GM12864 (cell line): Measurements from ENCODE around the gene PI16.
A peak's percentile ranks its signal among the peaks of the same experiment; 100 is the strongest.

ENCODE experiments used
- DNase-seq: peaks from one replicate; pipeline ENCODE4 v3.0.0-alpha.2; 2011; ENCODE audit warnings: low read depth
- H3K4me3 ChIP-seq: 2 replicates; pipeline ENCODE4 v1.5.1; 2011; ENCODE audit warnings: mild to moderate bottlenecking, low read depth, low read length, control low read depth
- TF ChIP-seq, protein P1 (sequence below): IDR thresholded peaks from 2 replicates; pipeline ENCODE4 v1.5.1; 2011; ENCODE audit warnings: low read depth, mild to moderate bottlenecking, moderate library complexity, low read length, control low read depth, inconsistent platforms; ENCODE audit errors: missing control alignments

Gene PI16

DNA sequence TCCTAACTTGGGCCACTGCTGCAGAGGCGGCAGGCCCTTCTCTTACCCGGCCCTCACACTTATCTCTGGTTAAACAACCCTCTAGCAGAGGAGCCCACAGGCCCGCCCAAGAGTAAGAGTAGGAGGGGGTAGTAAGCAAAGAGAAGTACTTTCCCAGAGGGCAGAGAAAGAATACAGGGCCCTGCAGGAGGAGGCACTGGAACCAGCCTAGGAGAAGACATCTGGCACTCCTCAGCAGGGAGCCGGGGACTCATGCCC, 21.4 kb downstream of the PI16 start:
- TF ChIP-seq, protein P1, sequence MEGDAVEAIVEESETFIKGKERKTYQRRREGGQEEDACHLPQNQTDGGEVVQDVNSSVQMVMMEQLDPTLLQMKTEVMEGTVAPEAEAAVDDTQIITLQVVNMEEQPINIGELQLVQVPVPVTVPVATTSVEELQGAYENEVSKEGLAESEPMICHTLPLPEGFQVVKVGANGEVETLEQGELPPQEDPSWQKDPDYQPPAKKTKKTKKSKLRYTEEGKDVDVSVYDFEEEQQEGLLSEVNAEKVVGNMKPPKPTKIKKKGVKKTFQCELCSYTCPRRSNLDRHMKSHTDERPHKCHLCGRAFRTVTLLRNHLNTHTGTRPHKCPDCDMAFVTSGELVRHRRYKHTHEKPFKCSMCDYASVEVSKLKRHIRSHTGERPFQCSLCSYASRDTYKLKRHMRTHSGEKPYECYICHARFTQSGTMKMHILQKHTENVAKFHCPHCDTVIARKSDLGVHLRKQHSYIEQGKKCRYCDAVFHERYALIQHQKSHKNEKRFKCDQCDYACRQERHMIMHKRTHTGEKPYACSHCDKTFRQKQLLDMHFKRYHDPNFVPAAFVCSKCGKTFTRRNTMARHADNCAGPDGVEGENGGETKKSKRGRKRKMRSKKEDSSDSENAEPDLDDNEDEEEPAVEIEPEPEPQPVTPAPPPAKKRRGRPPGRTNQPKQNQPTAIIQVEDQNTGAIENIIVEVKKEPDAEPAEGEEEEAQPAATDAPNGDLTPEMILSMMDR: no peak
- H3K4me3 ChIP-seq: no peak overlapping the region
- DNase-seq: no peak

DNA sequence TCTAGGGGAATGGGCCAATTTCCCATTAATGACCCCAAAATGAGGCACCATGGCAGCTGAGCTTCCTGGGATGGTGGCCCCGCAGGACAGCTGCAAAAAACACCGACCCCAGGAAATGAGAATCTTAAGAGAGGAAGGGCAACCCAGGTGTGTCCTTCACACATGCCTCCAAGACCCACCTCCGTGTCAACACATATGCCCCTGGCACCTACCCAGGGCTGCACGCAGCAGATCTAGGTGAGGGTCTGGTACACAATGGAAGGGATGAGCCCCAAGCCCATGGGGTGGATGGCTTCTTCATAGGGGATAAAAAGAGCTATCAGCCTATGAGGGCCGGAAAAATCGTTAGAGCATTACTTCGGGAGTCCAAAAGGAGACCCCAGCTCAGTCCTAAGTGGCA, 22.0 kb downstream of the PI16 start:
- H3K4me3 ChIP-seq: no peak overlapping the region
- DNase-seq: no peak
- TF ChIP-seq, protein P1: no peak

DNA sequence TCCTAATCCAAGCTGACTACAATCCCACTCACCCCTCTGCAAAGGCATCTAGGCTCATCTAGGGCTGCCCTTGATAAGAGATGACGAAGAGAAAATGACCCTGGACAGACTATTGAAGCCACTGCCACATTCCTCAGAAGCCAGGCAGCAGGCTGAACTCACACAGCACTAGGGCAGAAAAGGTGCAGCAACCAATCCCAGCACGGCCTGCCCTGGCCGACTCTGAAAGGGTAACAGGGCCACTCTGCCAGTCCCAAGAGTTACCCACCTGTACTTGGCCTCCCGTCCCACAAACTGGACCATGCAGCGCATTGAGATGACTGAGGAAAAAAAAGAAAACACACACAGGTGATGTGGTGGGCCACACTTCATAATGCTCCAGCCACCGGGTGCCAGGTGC, 22.4 kb downstream of the PI16 start:
- H3K4me3 ChIP-seq: no peak overlapping the region
- no peak for DNase-seq
- TF ChIP-seq, protein P1: no peak

DNA sequence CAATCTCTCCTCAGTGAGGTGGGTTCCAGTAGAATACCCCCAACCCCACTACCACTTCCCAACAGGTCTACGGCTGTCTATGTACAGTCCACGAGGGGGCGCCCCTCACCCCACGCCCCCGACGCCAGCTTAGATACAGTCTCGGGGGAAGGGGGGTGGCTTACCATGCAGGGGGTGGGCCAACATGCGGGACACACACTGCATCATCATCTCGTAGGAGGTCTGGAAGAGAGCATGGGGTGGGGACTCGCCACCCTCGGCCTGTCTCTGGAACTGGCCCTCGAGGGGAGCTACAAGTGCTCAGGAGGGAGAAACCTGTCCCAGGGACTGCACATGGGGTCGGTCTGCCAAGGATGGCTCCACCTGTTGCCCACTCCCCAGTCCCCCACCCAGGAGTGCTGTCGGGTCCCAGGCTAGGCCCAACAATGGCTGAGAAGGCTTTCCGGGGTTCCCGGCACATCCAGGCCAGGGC, 23.0 kb downstream of the PI16 start:
- H3K4me3 ChIP-seq: no peak overlapping the region
- TF ChIP-seq, protein P1: peak; percentile 66
- DNase-seq: no peak

DNA sequence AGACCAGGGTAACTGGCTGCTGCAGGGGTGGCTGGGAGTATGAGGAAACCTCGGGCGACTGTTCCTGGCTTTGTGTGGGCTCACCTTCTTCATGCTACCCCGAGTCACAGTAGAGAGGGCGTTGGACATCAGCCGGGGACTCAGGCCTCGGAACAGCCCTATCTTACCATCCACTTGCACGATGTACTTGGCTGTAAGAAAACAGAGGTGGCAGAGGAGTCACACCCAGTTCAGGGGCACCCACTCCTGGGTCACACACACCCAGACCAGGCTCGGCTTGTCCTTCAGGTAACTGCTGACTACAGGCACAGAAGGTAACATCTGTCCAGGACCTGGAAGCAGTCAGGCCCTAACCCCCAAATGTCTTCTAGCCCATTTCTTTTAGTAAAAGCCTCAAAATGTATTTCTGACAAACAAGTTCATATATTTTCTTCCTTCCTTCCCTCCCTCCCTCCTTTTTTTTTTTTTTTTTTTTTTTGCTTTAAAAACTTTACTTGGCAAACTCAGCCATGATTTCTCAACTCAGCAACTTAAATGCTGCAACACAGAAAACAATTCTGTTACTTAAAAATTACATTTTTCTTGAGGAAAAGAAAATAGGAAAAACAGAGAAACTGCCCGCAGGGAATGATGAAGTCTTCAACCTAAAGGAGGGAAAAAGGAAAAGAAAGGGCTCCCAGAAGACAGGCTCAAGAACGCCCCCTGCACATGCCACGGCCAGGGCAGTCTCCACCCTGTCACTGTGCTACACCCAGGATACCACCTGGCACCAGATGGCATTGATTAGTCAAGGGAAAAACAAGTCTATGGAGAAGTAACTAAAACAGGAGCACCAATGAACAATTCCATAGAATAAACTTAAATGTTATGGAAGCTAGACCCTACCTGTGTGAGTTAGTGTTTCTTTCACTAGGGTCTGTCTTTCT, 24.1 kb downstream of the PI16 start:
- DNase-seq: no peak
- TF ChIP-seq, protein P1: no peak
- H3K4me3 ChIP-seq: no peak overlapping the region

DNA sequence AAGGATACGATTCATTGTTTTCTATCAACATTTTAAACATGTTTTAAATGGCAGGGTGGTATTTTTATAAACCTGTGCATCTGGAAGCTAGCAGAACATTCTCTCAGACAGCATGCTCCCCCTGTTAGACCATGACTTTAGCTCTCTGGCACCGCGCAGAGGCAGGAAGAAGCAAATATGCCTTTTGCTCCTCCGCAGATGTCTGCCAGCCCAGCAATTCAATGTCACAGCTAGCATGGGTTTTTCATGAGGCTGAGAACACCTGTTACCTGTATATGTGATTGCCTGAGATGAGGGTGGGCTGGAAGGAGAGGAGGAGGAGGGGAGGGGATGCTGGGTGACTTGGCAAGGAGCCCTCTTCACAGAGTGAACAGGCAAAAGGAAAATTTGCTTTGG, 24.8 kb downstream of the PI16 start:
- no peak for DNase-seq
- TF ChIP-seq, protein P1: peak; percentile 46
- no peak overlapping the region for H3K4me3 ChIP-seq

DNA sequence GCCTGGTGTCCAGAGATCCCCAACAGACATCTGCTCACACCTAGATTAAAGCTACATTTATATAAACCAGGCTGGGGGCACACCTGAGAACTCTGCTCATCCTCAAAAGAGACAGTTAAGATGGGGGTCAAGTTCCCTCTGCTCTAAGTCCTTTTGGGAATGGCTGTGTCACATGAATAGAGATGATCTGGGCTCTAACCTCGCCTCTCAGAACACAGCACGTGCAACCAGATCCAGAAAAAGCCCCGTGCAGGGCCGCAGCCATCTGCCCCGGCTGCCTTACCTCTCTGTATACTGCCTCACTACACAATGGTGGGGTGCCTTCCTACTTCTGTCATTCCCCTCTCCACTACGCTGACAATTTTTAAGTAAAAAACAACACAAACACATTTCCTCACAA, 25.6 kb downstream of the PI16 start:
- no peak for DNase-seq
- no peak overlapping the region for H3K4me3 ChIP-seq
- TF ChIP-seq, protein P1: no peak
